K562 (cell line): Measurements from ENCODE around the gene CCT5. TPM values are rescaled to one million over a fixed set of nuclear protein-coding genes. Genes with fewer than 3 reads are reported as not detected.

Experiments used
- polyA plus RNA-seq, 8 experiments: library from polyadenylated mRNA; depleted of rRNA in 4 of 8; stranded (reverse) in 5 of 8; unstranded in 3 of 8; fragments of >200 nt; fragmentation: Nextera tagmentation in 2 of 8; fragmentation: Illumina TruSeq in 1 of 8; extraction: Ambion mirVana in 2 of 8; extraction: Trizol in 1 of 8; gene quantifications; 2 replicates each; pipeline versions ENCODE4 v1.2.1 to v1.2.3, GENCODE V29; 2011 to 2014; ENCODE audit warnings: inconsistent platforms in 1 of 8, missing spikeins in 1 of 8
- total RNA-seq, 7 experiments: library from RNA; depleted of rRNA in 6 of 7; stranded (reverse); fragments of >200 nt in 6 of 7; fragmentation: Illumina TruSeq in 2 of 7; extraction: Trizol in 2 of 7; gene quantifications; 2 replicates each; pipeline versions ENCODE4 v1.2.1 to v1.2.3, GENCODE V29; 2011 to 2021; ENCODE audit warnings: low replicate concordance in 1 of 7
- TF ChIP-seq, protein P1 (sequence below): fragments of 450-650 bp; IDR thresholded peaks from 2 replicates; pipeline ENCODE4 v1.6.1; 2016; ENCODE audit warnings: missing biosample characterization, missing genetic modification characterization
- TF ChIP-seq, protein P2 (sequence below): sonication (generic); formaldehyde crosslinking; IDR thresholded peaks from 2 replicates; pipeline ENCODE4 v1.8.0; 2023; ENCODE audit warnings: missing genetic modification reagents, mild to moderate bottlenecking, borderline replicate concordance

Gene CCT5
- total and polyA plus RNA-seq, 9 of the 15 experiments (the other 6 are each of a cell fraction or from before 2014, with no cell fraction given) = 782 to 1,606 (median 1,153) TPM

GRCh38 chr5:10303201-10303600, 53.1 kb downstream of the CCT5 start (continued):
- TF ChIP-seq, protein P1, sequence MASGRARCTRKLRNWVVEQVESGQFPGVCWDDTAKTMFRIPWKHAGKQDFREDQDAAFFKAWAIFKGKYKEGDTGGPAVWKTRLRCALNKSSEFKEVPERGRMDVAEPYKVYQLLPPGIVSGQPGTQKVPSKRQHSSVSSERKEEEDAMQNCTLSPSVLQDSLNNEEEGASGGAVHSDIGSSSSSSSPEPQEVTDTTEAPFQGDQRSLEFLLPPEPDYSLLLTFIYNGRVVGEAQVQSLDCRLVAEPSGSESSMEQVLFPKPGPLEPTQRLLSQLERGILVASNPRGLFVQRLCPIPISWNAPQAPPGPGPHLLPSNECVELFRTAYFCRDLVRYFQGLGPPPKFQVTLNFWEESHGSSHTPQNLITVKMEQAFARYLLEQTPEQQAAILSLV (tag) = 0 out of 2 replicates have a peak, but pooled peaks have one; percentile 16
- TF ChIP-seq, protein P2, sequence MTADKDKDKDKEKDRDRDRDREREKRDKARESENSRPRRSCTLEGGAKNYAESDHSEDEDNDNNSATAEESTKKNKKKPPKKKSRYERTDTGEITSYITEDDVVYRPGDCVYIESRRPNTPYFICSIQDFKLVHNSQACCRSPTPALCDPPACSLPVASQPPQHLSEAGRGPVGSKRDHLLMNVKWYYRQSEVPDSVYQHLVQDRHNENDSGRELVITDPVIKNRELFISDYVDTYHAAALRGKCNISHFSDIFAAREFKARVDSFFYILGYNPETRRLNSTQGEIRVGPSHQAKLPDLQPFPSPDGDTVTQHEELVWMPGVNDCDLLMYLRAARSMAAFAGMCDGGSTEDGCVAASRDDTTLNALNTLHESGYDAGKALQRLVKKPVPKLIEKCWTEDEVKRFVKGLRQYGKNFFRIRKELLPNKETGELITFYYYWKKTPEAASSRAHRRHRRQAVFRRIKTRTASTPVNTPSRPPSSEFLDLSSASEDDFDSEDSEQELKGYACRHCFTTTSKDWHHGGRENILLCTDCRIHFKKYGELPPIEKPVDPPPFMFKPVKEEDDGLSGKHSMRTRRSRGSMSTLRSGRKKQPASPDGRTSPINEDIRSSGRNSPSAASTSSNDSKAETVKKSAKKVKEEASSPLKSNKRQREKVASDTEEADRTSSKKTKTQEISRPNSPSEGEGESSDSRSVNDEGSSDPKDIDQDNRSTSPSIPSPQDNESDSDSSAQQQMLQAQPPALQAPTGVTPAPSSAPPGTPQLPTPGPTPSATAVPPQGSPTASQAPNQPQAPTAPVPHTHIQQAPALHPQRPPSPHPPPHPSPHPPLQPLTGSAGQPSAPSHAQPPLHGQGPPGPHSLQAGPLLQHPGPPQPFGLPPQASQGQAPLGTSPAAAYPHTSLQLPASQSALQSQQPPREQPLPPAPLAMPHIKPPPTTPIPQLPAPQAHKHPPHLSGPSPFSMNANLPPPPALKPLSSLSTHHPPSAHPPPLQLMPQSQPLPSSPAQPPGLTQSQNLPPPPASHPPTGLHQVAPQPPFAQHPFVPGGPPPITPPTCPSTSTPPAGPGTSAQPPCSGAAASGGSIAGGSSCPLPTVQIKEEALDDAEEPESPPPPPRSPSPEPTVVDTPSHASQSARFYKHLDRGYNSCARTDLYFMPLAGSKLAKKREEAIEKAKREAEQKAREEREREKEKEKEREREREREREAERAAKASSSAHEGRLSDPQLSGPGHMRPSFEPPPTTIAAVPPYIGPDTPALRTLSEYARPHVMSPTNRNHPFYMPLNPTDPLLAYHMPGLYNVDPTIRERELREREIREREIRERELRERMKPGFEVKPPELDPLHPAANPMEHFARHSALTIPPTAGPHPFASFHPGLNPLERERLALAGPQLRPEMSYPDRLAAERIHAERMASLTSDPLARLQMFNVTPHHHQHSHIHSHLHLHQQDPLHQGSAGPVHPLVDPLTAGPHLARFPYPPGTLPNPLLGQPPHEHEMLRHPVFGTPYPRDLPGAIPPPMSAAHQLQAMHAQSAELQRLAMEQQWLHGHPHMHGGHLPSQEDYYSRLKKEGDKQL (CRISPR knock-in tag) = no peak
